Cardiac fibroblast (primary cell): ENCODE measurements around the gene TLE2.

ENCODE experiments used
- DNase-seq, 2 donors: peaks; one replicate each; pipeline versions ENCODE4 v3.0.0 to v3.0.0-alpha.2; 2010; ENCODE audit warnings: low read depth in 2 of 2
- H3K4me3 ChIP-seq, 2 donors: replicated peaks in 1 of 2; 1 replicate in 1 of 2; 2 replicates in 1 of 2; pipeline ENCODE4 v1.5.1; 2011; ENCODE audit warnings: low read depth in 2 of 2, low read length in 2 of 2, mild to moderate bottlenecking in 2 of 2, moderate library complexity in 1 of 2
- CTCF ChIP-seq: IDR thresholded peaks from one replicate; pipeline ENCODE4 v1.5.1; 2011; ENCODE audit warnings: low read depth, mild to moderate bottlenecking, low read length, inconsistent platforms

Gene TLE2

GRCh38 chr19:3048190-3048533, 19.1 kb upstream of the TLE2 start:
- no peak for TF ChIP-seq CTCF
- no peak for DNase-seq
- no peak overlapping the region for H3K4me3 ChIP-seq

- peak overlapping the region; percentile 14 to 42 for H3K4me3 ChIP-seq
- no peak for TF ChIP-seq CTCF
These were observed 18.6 kb upstream of the TLE2 start for GRCh38 chr19:3047496-3048189.

GRCh38 chr19:3046698-3047495, 17.8 kb upstream of the TLE2 start:
- H3K4me3 ChIP-seq, result peak overlapping the region; percentile 14 to 42
- no peak for TF ChIP-seq CTCF
- peak in 1 of 2 donors; percentile 51 for DNase-seq

More at GRCh38 chr19:3047496-3048189, 18.6 kb upstream of the TLE2 start:
- DNase-seq, result peak; percentile 77 to 82

GRCh38 chr19:3045885-3046697, 17.0 kb upstream of the TLE2 start:
- no peak for DNase-seq
- TF ChIP-seq CTCF, result no peak
- no peak overlapping the region for H3K4me3 ChIP-seq

- no peak for DNase-seq
- no peak overlapping the region for H3K4me3 ChIP-seq
- no peak for TF ChIP-seq CTCF
These were observed 16.1 kb upstream of the TLE2 start for GRCh38 chr19:3045191-3045590.

GRCh38 chr19:3042621-3043267, 13.7 kb upstream of the TLE2 start:
- no peak overlapping the region for H3K4me3 ChIP-seq

More at GRCh38 chr19:3042621-3043267, 13.7 kb upstream of the TLE2 start:
- TF ChIP-seq CTCF, result no peak
- no peak for DNase-seq
